ENCODE results near the gene MEGF9. TPM values are rescaled to one million over a fixed set of nuclear protein-coding genes. Genes with fewer than 3 reads are reported as not detected.

The MEGF9 gene
- total RNA-seq, 1 experiment from 2014 or later, result 8.3 TPM

DNA sequence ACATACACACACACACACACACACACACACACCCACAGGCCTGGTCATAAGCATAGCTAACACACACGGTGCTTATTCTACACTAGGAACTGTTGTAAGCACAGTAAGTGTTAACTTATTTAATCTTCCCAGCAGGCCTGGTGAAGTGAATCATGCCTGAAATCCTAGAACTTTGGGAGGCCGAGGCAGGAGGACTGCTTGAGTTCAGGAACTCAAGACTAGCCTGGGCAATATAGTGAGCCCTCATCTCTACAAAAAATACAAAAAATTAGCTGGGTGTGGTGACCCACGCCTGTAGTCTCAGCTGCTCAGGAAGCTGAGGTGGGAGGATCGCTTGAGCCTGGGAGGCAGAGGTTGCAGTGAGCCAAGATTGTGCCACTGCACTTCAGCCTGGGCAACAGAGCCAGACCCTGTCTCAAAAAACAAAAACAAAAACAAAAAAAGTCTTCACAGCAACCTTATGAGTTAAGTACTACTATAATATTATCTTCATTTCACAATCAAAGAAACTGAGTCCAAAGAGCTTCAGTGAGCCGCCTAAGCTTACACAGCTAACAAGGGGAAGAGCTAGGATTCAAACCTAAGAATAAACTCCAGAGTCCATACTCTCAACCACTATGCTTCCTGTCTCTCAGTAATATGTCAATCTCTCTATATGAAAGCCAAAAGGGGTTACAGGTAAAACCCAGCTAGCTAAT lies 2.3 kb downstream of the MEGF9 start:
- no peak overlapping the region for H2AFZ ChIP-seq (ENCODE audit: low read depth, low read length, poor library complexity, severe bottlenecking)
- no peak overlapping the region for H3K27ac ChIP-seq (ENCODE audit: low read depth, low read length)
- H3K79me2 ChIP-seq (ENCODE audit: insufficient read depth, low read length), result peaks cover 6% of the 10 kb centered on the region
- peaks cover 19 to 56% of the 10 kb centered on the region in 2 experiments for H3K4me1 ChIP-seq (ENCODE audit: control insufficient read depth in 1 of 2, insufficient read depth in 2 of 2, low read length in 2 of 2)
- H3K9me2 ChIP-seq (ENCODE audit: insufficient read depth), result no peaks in the 10 kb centered on the region
- BruUV-seq (replicated peaks), result no TSS peak
- CTCF ChIA-PET, result interaction anchor here (0.8 kb wide), 1 partner anchor 92 kb away, joined by 3 read pairs; no protein-coding TSS in a partner anchor
- POLR2A ChIA-PET, result interaction anchor here (1.1 kb wide), 1 partner anchor 12 kb away, joined by 4 read pairs; no protein-coding TSS in a partner anchor
- H3K27me3 ChIP-seq (ENCODE audit: insufficient read depth, low read length), result no peaks in the 10 kb centered on the region
- TF ChIP-seq EGR1 (IDR thresholded peaks at IDR 0.05; ENCODE audit: low read depth), result 0 out of 2 replicates have a peak, but pooled peaks have one; percentile 10
- TF ChIP-seq, protein P1, sequence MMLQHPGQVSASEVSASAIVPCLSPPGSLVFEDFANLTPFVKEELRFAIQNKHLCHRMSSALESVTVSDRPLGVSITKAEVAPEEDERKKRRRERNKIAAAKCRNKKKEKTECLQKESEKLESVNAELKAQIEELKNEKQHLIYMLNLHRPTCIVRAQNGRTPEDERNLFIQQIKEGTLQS (IDR thresholded peaks at IDR 0.05), result no peak
- no peak for TF ChIP-seq CEBPB (IDR thresholded peaks at IDR 0.05; ENCODE audit: low read depth)
- TF ChIP-seq, protein P2, sequence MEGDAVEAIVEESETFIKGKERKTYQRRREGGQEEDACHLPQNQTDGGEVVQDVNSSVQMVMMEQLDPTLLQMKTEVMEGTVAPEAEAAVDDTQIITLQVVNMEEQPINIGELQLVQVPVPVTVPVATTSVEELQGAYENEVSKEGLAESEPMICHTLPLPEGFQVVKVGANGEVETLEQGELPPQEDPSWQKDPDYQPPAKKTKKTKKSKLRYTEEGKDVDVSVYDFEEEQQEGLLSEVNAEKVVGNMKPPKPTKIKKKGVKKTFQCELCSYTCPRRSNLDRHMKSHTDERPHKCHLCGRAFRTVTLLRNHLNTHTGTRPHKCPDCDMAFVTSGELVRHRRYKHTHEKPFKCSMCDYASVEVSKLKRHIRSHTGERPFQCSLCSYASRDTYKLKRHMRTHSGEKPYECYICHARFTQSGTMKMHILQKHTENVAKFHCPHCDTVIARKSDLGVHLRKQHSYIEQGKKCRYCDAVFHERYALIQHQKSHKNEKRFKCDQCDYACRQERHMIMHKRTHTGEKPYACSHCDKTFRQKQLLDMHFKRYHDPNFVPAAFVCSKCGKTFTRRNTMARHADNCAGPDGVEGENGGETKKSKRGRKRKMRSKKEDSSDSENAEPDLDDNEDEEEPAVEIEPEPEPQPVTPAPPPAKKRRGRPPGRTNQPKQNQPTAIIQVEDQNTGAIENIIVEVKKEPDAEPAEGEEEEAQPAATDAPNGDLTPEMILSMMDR (IDR thresholded peaks at IDR 0.05 in 2 of 3, conservative IDR thresholded peaks at IDR 0.05 in 1 of 3; ENCODE audit: borderline replicate concordance in 1 of 3, insufficient read depth in 1 of 3, low read depth in 2 of 3, low read length in 2 of 3), result no peak
- TF ChIP-seq SP1 (IDR thresholded peaks at IDR 0.05; ENCODE audit: low read depth), result 0 out of 2 replicates have a peak, but pooled peaks have one; percentile 13
- no peak for TF ChIP-seq SRF (IDR thresholded peaks at IDR 0.05; ENCODE audit: low read depth)
- TF ChIP-seq SIN3A (IDR thresholded peaks at IDR 0.05; ENCODE audit: low read depth), result no peak
- TF ChIP-seq EZH2phosphoT487 (IDR thresholded peaks at IDR 0.05; ENCODE audit: borderline replicate concordance), result no peak
- TF ChIP-seq RAD21 (IDR thresholded peaks at IDR 0.05; ENCODE audit: low read depth), result no peak
- TF ChIP-seq, protein P3, sequence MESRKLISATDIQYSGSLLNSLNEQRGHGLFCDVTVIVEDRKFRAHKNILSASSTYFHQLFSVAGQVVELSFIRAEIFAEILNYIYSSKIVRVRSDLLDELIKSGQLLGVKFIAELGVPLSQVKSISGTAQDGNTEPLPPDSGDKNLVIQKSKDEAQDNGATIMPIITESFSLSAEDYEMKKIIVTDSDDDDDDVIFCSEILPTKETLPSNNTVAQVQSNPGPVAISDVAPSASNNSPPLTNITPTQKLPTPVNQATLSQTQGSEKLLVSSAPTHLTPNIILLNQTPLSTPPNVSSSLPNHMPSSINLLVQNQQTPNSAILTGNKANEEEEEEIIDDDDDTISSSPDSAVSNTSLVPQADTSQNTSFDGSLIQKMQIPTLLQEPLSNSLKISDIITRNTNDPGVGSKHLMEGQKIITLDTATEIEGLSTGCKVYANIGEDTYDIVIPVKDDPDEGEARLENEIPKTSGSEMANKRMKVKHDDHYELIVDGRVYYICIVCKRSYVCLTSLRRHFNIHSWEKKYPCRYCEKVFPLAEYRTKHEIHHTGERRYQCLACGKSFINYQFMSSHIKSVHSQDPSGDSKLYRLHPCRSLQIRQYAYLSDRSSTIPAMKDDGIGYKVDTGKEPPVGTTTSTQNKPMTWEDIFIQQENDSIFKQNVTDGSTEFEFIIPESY (IDR thresholded peaks at IDR 0.05; ENCODE audit: extremely low read depth, insufficient replicate concordance, low read length), result no peak
- no peak for TF ChIP-seq CBX3 (IDR thresholded peaks at IDR 0.05; ENCODE audit: low read depth)
- RAD21 ChIA-PET (ENCODE audit: low non-redundant PET in 1 of 2, low total read pairs in 2 of 2, uncharacterized antibody in 2 of 2, unreplicated experiment in 2 of 2), result no interaction called here
- no peak overlapping the region for H3K9ac ChIP-seq (ENCODE audit: low read length)
- no peaks in the 10 kb centered on the region for H4K20me1 ChIP-seq (ENCODE audit: insufficient read depth)
- DNase-seq (ENCODE audit: low read depth, low spot score) (no peak), ATAC-seq (no peak)
- 0 out of 4 replicates have a peak overlapping the region, but pooled peaks of 1 of the 2 experiments have one; percentile 73 for H3K4me3 ChIP-seq (replicated peaks in 1 of 2; ENCODE audit: low read depth in 1 of 2, low read length in 2 of 2)
- no peaks in the 10 kb centered on the region for H3K36me3 ChIP-seq (ENCODE audit: control insufficient read depth in 1 of 2, insufficient read depth in 2 of 2, low read length in 2 of 2)
- intact Hi-C loops (cut with micrococcal nuclease), result no loop called here
- peak overlapping the region; percentile 95 for H3K4me2 ChIP-seq (ENCODE audit: low read length)
- no peaks in the 10 kb centered on the region for H3K9me3 ChIP-seq (ENCODE audit: control insufficient read depth in 1 of 2, insufficient read depth in 1 of 2, low read depth in 1 of 2, low read length in 2 of 2)
